CD14-positive monocyte (primary cell): ENCODE results near the gene CACNA1E. TPM values are rescaled to one million over a fixed set of nuclear protein-coding genes. Genes with fewer than 3 reads are reported as not detected.

ENCODE experiments used
- DNase-seq, 3 donors: peaks; one replicate each; pipeline ENCODE4 v3.0.0-alpha.2; 2011 to 2022
- H2AFZ ChIP-seq: 2 replicates; pipeline ENCODE4 v1.6.0; 2012; ENCODE audit warnings: mild to moderate bottlenecking, low read depth, low read length, inconsistent platforms; ENCODE audit not compliant: insufficient read depth, poor library complexity, severe bottlenecking
- H3K27ac ChIP-seq, 2 donors: 1 replicate in 1 of 2; 2 replicates in 1 of 2; pipeline ENCODE4 v1.5.1; 2012 to 2013; ENCODE audit warnings: low read length in 2 of 2, control low read depth in 1 of 2, inconsistent platforms in 1 of 2, low read depth in 1 of 2, mild to moderate bottlenecking in 1 of 2
- H3K27me3 ChIP-seq, 2 donors: one replicate each; pipeline versions ENCODE4 v1.6.0 to v1.6.1; 2011 to 2013; ENCODE audit warnings: low read length in 2 of 2; ENCODE audit not compliant: control insufficient read depth in 2 of 2, insufficient read depth in 2 of 2
- H3K36me3 ChIP-seq, 2 donors: replicated peaks in 1 of 2; 1 replicate in 1 of 2; 2 replicates in 1 of 2; pipeline versions ENCODE4 v1.5.1 to v1.6.1; 2012 to 2013; ENCODE audit warnings: low read length in 2 of 2, control low read depth in 1 of 2, inconsistent platforms in 1 of 2, mild to moderate bottlenecking in 1 of 2; ENCODE audit not compliant: insufficient read depth in 2 of 2, control insufficient read depth in 1 of 2
- H3K4me1 ChIP-seq, 2 donors: 1 replicate in 1 of 2; 2 replicates in 1 of 2; pipeline versions ENCODE4 v1.5.1 to v1.6.1; 2012 to 2013; ENCODE audit warnings: low read length in 2 of 2, control low read depth in 1 of 2, inconsistent platforms in 1 of 2, mild to moderate bottlenecking in 1 of 2, moderate library complexity in 1 of 2; ENCODE audit not compliant: insufficient read depth in 2 of 2, control insufficient read depth in 1 of 2
- H3K4me2 ChIP-seq: replicated peaks from 2 replicates; pipeline ENCODE3; 2012; ENCODE audit warnings: low read length, moderate library complexity, mild to moderate bottlenecking; ENCODE audit not compliant: poor library complexity, severe bottlenecking; ENCODE audit errors: extremely low read depth
- H3K4me3 ChIP-seq, 3 experiments: fragments of 200-600 bp in 1 of 3; sonication (generic) in 1 of 3; replicated peaks in 1 of 3; 1 replicate in 2 of 3; 2 replicates in 1 of 3; pipeline ENCODE4 v1.5.1; 2011 to 2013; ENCODE audit warnings: low read length in 3 of 3, mild to moderate bottlenecking in 3 of 3, control low read depth in 2 of 3, low read depth in 2 of 3, inconsistent platforms in 1 of 3, moderate library complexity in 1 of 3
- H3K79me2 ChIP-seq: 2 replicates; pipeline ENCODE4 v1.6.0; 2012; ENCODE audit warnings: mild to moderate bottlenecking, control low read depth, inconsistent platforms, low read length, moderate library complexity; ENCODE audit not compliant: insufficient read depth
- H3K9ac ChIP-seq: 2 replicates; pipeline ENCODE4 v1.6.0; 2017; ENCODE audit warnings: low read length, mild to moderate bottlenecking; ENCODE audit not compliant: insufficient read depth, poor library complexity, severe bottlenecking
- H3K9me3 ChIP-seq, 2 donors: replicated peaks in 1 of 2; 1 replicate in 1 of 2; 2 replicates in 1 of 2; pipeline versions ENCODE4 v1.5.1 to v1.6.1; 2012 to 2013; ENCODE audit warnings: low read length in 2 of 2, control low read depth in 1 of 2; ENCODE audit not compliant: control insufficient read depth in 1 of 2, insufficient read depth in 1 of 2
- H4K20me1 ChIP-seq: 2 replicates; pipeline ENCODE4 v1.6.0; 2012; ENCODE audit warnings: mild to moderate bottlenecking, low read length, control low read depth, moderate library complexity; ENCODE audit not compliant: insufficient read depth
- H3K27ac Mint-ChIP-seq, 7 donors: one replicate each; pipeline ENCODE4 v1.8.0; 2020; ENCODE audit warnings: mild to moderate bottlenecking in 7 of 7, mixed read lengths in 7 of 7, moderate library complexity in 6 of 7, inconsistent platforms in 2 of 7
- H3K27me3 Mint-ChIP-seq, 3 donors: one replicate each; pipeline ENCODE4 v1.8.0; 2021 to 2022; ENCODE audit warnings: low read depth in 3 of 3, mild to moderate bottlenecking in 3 of 3, mixed read lengths in 3 of 3, moderate library complexity in 3 of 3, inconsistent platforms in 1 of 3
- H3K36me3 Mint-ChIP-seq, 2 donors: one replicate each; pipeline ENCODE4 v1.8.0; 2020; ENCODE audit warnings: mixed read lengths in 2 of 2, inconsistent platforms in 1 of 2, mild to moderate bottlenecking in 1 of 2
- H3K4me1 Mint-ChIP-seq: one replicate; pipeline ENCODE4 v1.8.0; 2020; ENCODE audit warnings: mild to moderate bottlenecking, mixed read lengths
- H3K4me3 Mint-ChIP-seq, 2 donors: one replicate each; pipeline ENCODE4 v1.8.0; 2020; ENCODE audit warnings: mild to moderate bottlenecking in 2 of 2, mixed read lengths in 2 of 2, moderate library complexity in 1 of 2
- H3K9me3 Mint-ChIP-seq, 7 donors: one replicate each; pipeline ENCODE4 v1.8.0; 2020 to 2022; ENCODE audit warnings: mixed read lengths in 7 of 7, mild to moderate bottlenecking in 6 of 7, moderate library complexity in 6 of 7, inconsistent platforms in 2 of 7
- CTCF ChIP-seq: fragments of 200-600 bp; IDR thresholded peaks from one replicate; pipeline ENCODE4 v1.8.0; 2022; ENCODE audit warnings: antibody characterized with exemption, mild to moderate bottlenecking
- WGBS: methylation state at CpG from one replicate; pipeline ENCODE4 v1.1.5; 2013; ENCODE audit warnings: missing lambda C conversion rate; ENCODE audit not compliant: insufficient coverage; 5-methylcytosine and 5-hydroxymethylcytosine counted together
- intact Hi-C, 2 donors: fragments of 100-400 bp; cut with micrococcal nuclease; formaldehyde crosslinking; loops; one replicate each; pipeline versions ENCODE4 v1.15.0 to v1.15.1; 2023
- polyA plus RNA-seq, 3 donors: library from polyadenylated mRNA; depleted of rRNA in 1 of 3; unstranded in 2 of 3; stranded (reverse) in 1 of 3; fragments of 300-500 nt in 2 of 3; fragments of >200 nt in 1 of 3; fragmentation: Illumina TruSeq in 2 of 3; gene quantifications; 1 replicate in 2 of 3; 2 replicates in 1 of 3; pipeline ENCODE4 v1.2.3, GENCODE V29; 2012 to 2021

The CACNA1E gene
- polyA plus RNA-seq, 3 donors, result 0.04 TPM; not detected in 2

DNA sequence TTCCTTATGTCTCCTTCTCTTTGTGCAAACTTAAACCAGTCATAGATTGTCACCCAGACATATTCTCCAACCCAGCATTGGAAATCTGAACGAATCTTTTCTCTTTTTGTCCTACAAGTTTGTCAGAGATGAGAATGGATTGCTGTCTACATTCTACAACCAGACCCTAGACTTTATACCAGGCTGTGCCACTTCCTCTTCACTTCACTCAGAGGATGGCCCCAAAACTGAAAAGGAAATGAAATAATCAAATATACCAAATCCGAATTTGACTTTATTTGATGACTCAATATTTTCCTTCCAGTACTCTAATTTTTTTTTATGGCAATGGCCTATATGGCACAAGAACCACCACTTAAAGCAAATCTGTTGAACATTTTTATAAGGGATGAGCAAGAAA is 321.7 kb downstream of the CACNA1E start:
- Mint-ChIP-seq H3K27ac (no peak overlapping the region), H3K4me3 (no peak overlapping the region), H3K36me3 (no peaks in the 10 kb centered on the region), H3K27me3 (peaks cover 0 to 1% (median 0%) of the 10 kb centered on the region in 3 donors), H3K4me1 (no peaks in the 10 kb centered on the region), H3K9me3 (peaks cover 0 to 1% (median 0%) of the 10 kb centered on the region in 7 donors)
- Histone ChIP-seq H3K79me2 (no peaks in the 10 kb centered on the region), H3K36me3 (no peaks in the 10 kb centered on the region), H3K9me3 (no peaks in the 10 kb centered on the region), H3K9ac (no peak overlapping the region), H3K27ac (no peak overlapping the region), H3K27me3 (no peaks in the 10 kb centered on the region), H3K4me1 (no peaks in the 10 kb centered on the region), H2AFZ (no peak overlapping the region), H3K4me3 (no peak overlapping the region), H4K20me1 (no peaks in the 10 kb centered on the region), H3K4me2 (no peak overlapping the region)
- no peak for TF ChIP-seq CTCF
- WGBS, result no CpG with 5 or more reads among the region's 2 CpGs
- intact Hi-C loops, result no loop called here
- DNase-seq, result no peak

DNA sequence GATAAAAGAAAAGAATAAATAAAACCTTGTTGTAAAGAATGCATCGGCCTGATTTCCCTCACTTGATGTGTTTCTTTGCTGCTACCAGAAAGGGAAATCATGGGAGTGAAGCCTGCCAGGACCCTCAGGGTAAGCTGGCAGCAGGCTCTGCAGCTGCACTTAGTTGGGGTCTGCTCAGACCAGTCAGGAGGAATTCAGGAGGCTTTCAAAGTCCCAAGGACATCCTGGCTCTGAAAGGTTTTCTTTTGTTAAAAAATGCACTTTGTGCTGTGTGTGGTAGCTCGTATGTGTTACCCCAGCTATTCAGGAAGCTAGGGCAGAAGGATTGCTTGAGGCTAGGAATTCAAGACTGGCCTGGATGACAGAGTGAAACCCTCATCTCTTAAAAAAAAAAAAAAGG is 323.4 kb downstream of the CACNA1E start:
- no peaks in the 10 kb centered on the region for H3K27me3 ChIP-seq
- no peaks in the 10 kb centered on the region for H3K36me3 ChIP-seq
- DNase-seq, result no peak
- intact Hi-C loops, result no loop called here
- no peak overlapping the region for H3K4me2 ChIP-seq
- no peak for TF ChIP-seq CTCF
- no peaks in the 10 kb centered on the region for H3K9me3 ChIP-seq
- H3K4me1 Mint-ChIP-seq, result no peaks in the 10 kb centered on the region
- H3K36me3 Mint-ChIP-seq, result no peaks in the 10 kb centered on the region
- H3K27ac Mint-ChIP-seq, result no peak overlapping the region
- H3K4me3 Mint-ChIP-seq, result no peak overlapping the region
- H3K9me3 Mint-ChIP-seq, result peaks cover 0 to 1% (median 0%) of the 10 kb centered on the region in 7 donors
- H3K4me1 ChIP-seq, result no peaks in the 10 kb centered on the region
- no peak overlapping the region for H2AFZ ChIP-seq
- H3K9ac ChIP-seq, result no peak overlapping the region
- 100% methylated on average over 1 of the region's 2 CpGs for WGBS
- H3K27ac ChIP-seq, result no peak overlapping the region
- H4K20me1 ChIP-seq, result no peaks in the 10 kb centered on the region
- H3K27me3 Mint-ChIP-seq, result peaks cover 0 to 1% (median 0%) of the 10 kb centered on the region in 3 donors
- no peaks in the 10 kb centered on the region for H3K79me2 ChIP-seq
- no peak overlapping the region for H3K4me3 ChIP-seq
